GM21390 (cell line): ENCODE measurements around the gene TRRAP.
"Not testable (repeated sequence)": the region's sequence is repeated elsewhere in the genome, so short reads cannot be mapped to it uniquely, and the experiment has no call there.

Experiments used
- ATAC-seq: cut with Tn5 transposase; IDR thresholded peaks from one replicate; pipeline ENCODE4 v1.9.1; 2021; ENCODE audit not compliant: unreplicated experiment

TRRAP gene

GRCh38 chr7:99027841-99028240, 149.5 kb downstream of the TRRAP start:
- no peak for ATAC-seq

GRCh38 chr7:99028261-99028973, 150.1 kb downstream of the TRRAP start:
- no peak for ATAC-seq

GRCh38 chr7:99029466-99030435, 151.4 kb downstream of the TRRAP start:
- no peak for ATAC-seq

GRCh38 chr7:99030457-99030856, 152.1 kb downstream of the TRRAP start:
- no peak for ATAC-seq

GRCh38 chr7:99030951-99031350, 152.6 kb downstream of the TRRAP start:
- ATAC-seq = no peak

- no peak for ATAC-seq
Measured at GRCh38 chr7:99031496-99031895, 153.2 kb downstream of the TRRAP start.

GRCh38 chr7:99032928-99033327, 154.6 kb downstream of the TRRAP start:
- ATAC-seq = no peak

GRCh38 chr7:99033765-99034164, 155.4 kb downstream of the TRRAP start:
- ATAC-seq = no peak

- no peak for ATAC-seq
Measured at GRCh38 chr7:99034932-99035722, 156.8 kb downstream of the TRRAP start.

GRCh38 chr7:99035723-99036545, 157.6 kb downstream of the TRRAP start:
- no peak for ATAC-seq

- no peak for ATAC-seq
Measured at GRCh38 chr7:99036546-99037111, 158.3 kb downstream of the TRRAP start.

- no peak for ATAC-seq
Measured at GRCh38 chr7:99037327-99037940, 159.1 kb downstream of the TRRAP start.

- no peak for ATAC-seq
Measured at GRCh38 chr7:99038086-99038855, 159.9 kb downstream of the TRRAP start.

- ATAC-seq = no peak
Measured at GRCh38 chr7:99039384-99039891, 161.1 kb downstream of the TRRAP start.

- ATAC-seq = no peak
Measured at GRCh38 chr7:99040104-99040958, 162.0 kb downstream of the TRRAP start.

- no peak for ATAC-seq
Measured at GRCh38 chr7:99041526-99041925, 163.2 kb downstream of the TRRAP start.

- ATAC-seq = no peak
Measured at GRCh38 chr7:99042957-99043356, 164.6 kb downstream of the TRRAP start.

- ATAC-seq = not testable (repeated sequence)
Measured at GRCh38 chr7:99044858-99045257, 166.5 kb downstream of the TRRAP start.
